CD14-positive monocyte (primary cell): ENCODE data around the gene WDR35. TPM values are rescaled to one million over a fixed set of nuclear protein-coding genes. Genes with fewer than 3 reads are reported as not detected.

Source experiments
- DNase-seq, 3 donors: peaks; one replicate each; pipeline ENCODE4 v3.0.0-alpha.2; 2011 to 2022
- H2AFZ ChIP-seq: 2 replicates; pipeline ENCODE4 v1.6.0; 2012; ENCODE audit warnings: mild to moderate bottlenecking, low read depth, low read length, inconsistent platforms; ENCODE audit not compliant: insufficient read depth, poor library complexity, severe bottlenecking
- H3K27ac ChIP-seq, 2 donors: 1 replicate in 1 of 2; 2 replicates in 1 of 2; pipeline ENCODE4 v1.5.1; 2012 to 2013; ENCODE audit warnings: low read length in 2 of 2, control low read depth in 1 of 2, inconsistent platforms in 1 of 2, low read depth in 1 of 2, mild to moderate bottlenecking in 1 of 2
- H3K27me3 ChIP-seq, 2 donors: one replicate each; pipeline versions ENCODE4 v1.6.0 to v1.6.1; 2011 to 2013; ENCODE audit warnings: low read length in 2 of 2; ENCODE audit not compliant: control insufficient read depth in 2 of 2, insufficient read depth in 2 of 2
- H3K36me3 ChIP-seq, 2 donors: replicated peaks in 1 of 2; 1 replicate in 1 of 2; 2 replicates in 1 of 2; pipeline versions ENCODE4 v1.5.1 to v1.6.1; 2012 to 2013; ENCODE audit warnings: low read length in 2 of 2, control low read depth in 1 of 2, inconsistent platforms in 1 of 2, mild to moderate bottlenecking in 1 of 2; ENCODE audit not compliant: insufficient read depth in 2 of 2, control insufficient read depth in 1 of 2
- H3K4me1 ChIP-seq, 2 donors: 1 replicate in 1 of 2; 2 replicates in 1 of 2; pipeline versions ENCODE4 v1.5.1 to v1.6.1; 2012 to 2013; ENCODE audit warnings: low read length in 2 of 2, control low read depth in 1 of 2, inconsistent platforms in 1 of 2, mild to moderate bottlenecking in 1 of 2, moderate library complexity in 1 of 2; ENCODE audit not compliant: insufficient read depth in 2 of 2, control insufficient read depth in 1 of 2
- H3K4me2 ChIP-seq: replicated peaks from 2 replicates; pipeline ENCODE3; 2012; ENCODE audit warnings: low read length, moderate library complexity, mild to moderate bottlenecking; ENCODE audit not compliant: poor library complexity, severe bottlenecking; ENCODE audit errors: extremely low read depth
- H3K4me3 ChIP-seq, 3 experiments: fragments of 200-600 bp in 1 of 3; sonication (generic) in 1 of 3; replicated peaks in 1 of 3; 1 replicate in 2 of 3; 2 replicates in 1 of 3; pipeline ENCODE4 v1.5.1; 2011 to 2013; ENCODE audit warnings: low read length in 3 of 3, mild to moderate bottlenecking in 3 of 3, control low read depth in 2 of 3, low read depth in 2 of 3, inconsistent platforms in 1 of 3, moderate library complexity in 1 of 3
- H3K79me2 ChIP-seq: 2 replicates; pipeline ENCODE4 v1.6.0; 2012; ENCODE audit warnings: mild to moderate bottlenecking, control low read depth, inconsistent platforms, low read length, moderate library complexity; ENCODE audit not compliant: insufficient read depth
- H3K9ac ChIP-seq: 2 replicates; pipeline ENCODE4 v1.6.0; 2017; ENCODE audit warnings: low read length, mild to moderate bottlenecking; ENCODE audit not compliant: insufficient read depth, poor library complexity, severe bottlenecking
- H3K9me3 ChIP-seq, 2 donors: replicated peaks in 1 of 2; 1 replicate in 1 of 2; 2 replicates in 1 of 2; pipeline versions ENCODE4 v1.5.1 to v1.6.1; 2012 to 2013; ENCODE audit warnings: low read length in 2 of 2, control low read depth in 1 of 2; ENCODE audit not compliant: control insufficient read depth in 1 of 2, insufficient read depth in 1 of 2
- H4K20me1 ChIP-seq: 2 replicates; pipeline ENCODE4 v1.6.0; 2012; ENCODE audit warnings: mild to moderate bottlenecking, low read length, control low read depth, moderate library complexity; ENCODE audit not compliant: insufficient read depth
- H3K27ac Mint-ChIP-seq, 7 donors: one replicate each; pipeline ENCODE4 v1.8.0; 2020; ENCODE audit warnings: mild to moderate bottlenecking in 7 of 7, mixed read lengths in 7 of 7, moderate library complexity in 6 of 7, inconsistent platforms in 2 of 7
- H3K27me3 Mint-ChIP-seq, 3 donors: one replicate each; pipeline ENCODE4 v1.8.0; 2021 to 2022; ENCODE audit warnings: low read depth in 3 of 3, mild to moderate bottlenecking in 3 of 3, mixed read lengths in 3 of 3, moderate library complexity in 3 of 3, inconsistent platforms in 1 of 3
- H3K36me3 Mint-ChIP-seq, 2 donors: one replicate each; pipeline ENCODE4 v1.8.0; 2020; ENCODE audit warnings: mixed read lengths in 2 of 2, inconsistent platforms in 1 of 2, mild to moderate bottlenecking in 1 of 2
- H3K4me1 Mint-ChIP-seq: one replicate; pipeline ENCODE4 v1.8.0; 2020; ENCODE audit warnings: mild to moderate bottlenecking, mixed read lengths
- H3K4me3 Mint-ChIP-seq, 2 donors: one replicate each; pipeline ENCODE4 v1.8.0; 2020; ENCODE audit warnings: mild to moderate bottlenecking in 2 of 2, mixed read lengths in 2 of 2, moderate library complexity in 1 of 2
- H3K9me3 Mint-ChIP-seq, 7 donors: one replicate each; pipeline ENCODE4 v1.8.0; 2020 to 2022; ENCODE audit warnings: mixed read lengths in 7 of 7, mild to moderate bottlenecking in 6 of 7, moderate library complexity in 6 of 7, inconsistent platforms in 2 of 7
- WGBS: methylation state at CpG from one replicate; pipeline ENCODE4 v1.1.5; 2013; ENCODE audit warnings: missing lambda C conversion rate; ENCODE audit not compliant: insufficient coverage; 5-methylcytosine and 5-hydroxymethylcytosine counted together
- intact Hi-C, 2 donors: fragments of 100-400 bp; cut with micrococcal nuclease; formaldehyde crosslinking; loops; one replicate each; pipeline versions ENCODE4 v1.15.0 to v1.15.1; 2023
- polyA plus RNA-seq, 3 donors: library from polyadenylated mRNA; depleted of rRNA in 1 of 3; unstranded in 2 of 3; stranded (reverse) in 1 of 3; fragments of 300-500 nt in 2 of 3; fragments of >200 nt in 1 of 3; fragmentation: Illumina TruSeq in 2 of 3; gene quantifications; 1 replicate in 2 of 3; 2 replicates in 1 of 3; pipeline ENCODE4 v1.2.3, GENCODE V29; 2012 to 2021
- TF ChIP-seq, protein P1 (sequence below): fragments of 200-600 bp; IDR thresholded peaks from one replicate; pipeline ENCODE4 v1.8.0; 2022; ENCODE audit warnings: antibody characterized with exemption, mild to moderate bottlenecking

The WDR35 gene
- polyA plus RNA-seq, 3 donors, result 0.28 to 1.0 (median 0.67) TPM

DNA sequence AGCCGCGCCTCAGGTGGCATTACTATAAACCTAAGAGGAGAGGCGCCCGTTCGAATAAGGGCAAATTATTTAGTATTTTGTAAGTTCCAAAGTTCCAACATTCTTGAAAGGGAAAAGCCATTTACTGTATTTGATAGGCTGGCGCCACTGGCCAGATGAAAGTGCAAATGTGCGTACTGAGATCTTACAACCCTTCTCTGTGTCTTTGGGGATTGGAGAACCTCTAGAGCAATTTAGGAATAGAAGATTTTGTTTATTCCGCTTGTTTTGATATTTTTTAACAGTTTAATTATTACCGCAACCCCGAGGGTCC lies 467 bp upstream of the WDR35 start:
- peak overlapping the region; percentile 89 for H3K4me2 ChIP-seq
- H2AFZ ChIP-seq, result peak overlapping the region; percentile 97
- TF ChIP-seq, protein P1, sequence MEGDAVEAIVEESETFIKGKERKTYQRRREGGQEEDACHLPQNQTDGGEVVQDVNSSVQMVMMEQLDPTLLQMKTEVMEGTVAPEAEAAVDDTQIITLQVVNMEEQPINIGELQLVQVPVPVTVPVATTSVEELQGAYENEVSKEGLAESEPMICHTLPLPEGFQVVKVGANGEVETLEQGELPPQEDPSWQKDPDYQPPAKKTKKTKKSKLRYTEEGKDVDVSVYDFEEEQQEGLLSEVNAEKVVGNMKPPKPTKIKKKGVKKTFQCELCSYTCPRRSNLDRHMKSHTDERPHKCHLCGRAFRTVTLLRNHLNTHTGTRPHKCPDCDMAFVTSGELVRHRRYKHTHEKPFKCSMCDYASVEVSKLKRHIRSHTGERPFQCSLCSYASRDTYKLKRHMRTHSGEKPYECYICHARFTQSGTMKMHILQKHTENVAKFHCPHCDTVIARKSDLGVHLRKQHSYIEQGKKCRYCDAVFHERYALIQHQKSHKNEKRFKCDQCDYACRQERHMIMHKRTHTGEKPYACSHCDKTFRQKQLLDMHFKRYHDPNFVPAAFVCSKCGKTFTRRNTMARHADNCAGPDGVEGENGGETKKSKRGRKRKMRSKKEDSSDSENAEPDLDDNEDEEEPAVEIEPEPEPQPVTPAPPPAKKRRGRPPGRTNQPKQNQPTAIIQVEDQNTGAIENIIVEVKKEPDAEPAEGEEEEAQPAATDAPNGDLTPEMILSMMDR, result no peak
- H3K27me3 ChIP-seq, result peaks cover 18 to 30% of the 10 kb centered on the region in 2 donors
- H3K36me3 Mint-ChIP-seq, result no peaks in the 10 kb centered on the region
- peaks cover 16% of the 10 kb centered on the region for H3K4me1 Mint-ChIP-seq
- WGBS, result 70% methylated on average over 2 of the region's 10 CpGs
- peak overlapping the region; percentile 88 to 93 for H3K4me3 Mint-ChIP-seq
- H4K20me1 ChIP-seq, result no peaks in the 10 kb centered on the region
- H3K9me3 Mint-ChIP-seq, result peaks cover 0 to 3% (median 0%) of the 10 kb centered on the region in 7 donors
- H3K27ac ChIP-seq, result no peak overlapping the region
- intact Hi-C loops, result no loop called here
- no peak for DNase-seq
- H3K4me1 ChIP-seq, result peaks cover 15 to 23% of the 10 kb centered on the region in 2 donors
- peak overlapping the region; percentile 57 for H3K9ac ChIP-seq
- no peaks in the 10 kb centered on the region for H3K36me3 ChIP-seq
- no peaks in the 10 kb centered on the region for H3K9me3 ChIP-seq
- H3K4me3 ChIP-seq, result peak overlapping the region; percentile 70 to 87 (median 77)
- peak overlapping the region in 2 of 7 donors; percentile 49 to 80 for H3K27ac Mint-ChIP-seq
- peaks cover 10 to 26% (median 11%) of the 10 kb centered on the region in 3 donors for H3K27me3 Mint-ChIP-seq
- H3K79me2 ChIP-seq, result no peaks in the 10 kb centered on the region

DNA sequence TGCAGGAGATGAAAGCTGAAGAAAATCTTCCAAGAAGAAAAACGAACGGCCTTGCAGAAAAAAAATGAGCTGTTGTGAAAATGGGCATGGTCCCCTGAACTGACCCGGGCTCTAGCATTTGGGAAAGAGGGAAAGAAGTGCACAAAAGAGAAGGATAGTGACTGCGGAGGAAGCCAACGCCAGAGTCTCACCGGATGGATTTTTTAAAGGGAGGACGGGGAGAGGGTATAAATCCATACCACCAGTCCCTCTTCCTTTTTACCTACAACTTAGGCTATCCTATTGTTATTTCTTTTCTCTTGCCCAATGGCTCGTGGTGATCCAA lies 601 bp downstream of the WDR35 start:
- Histone ChIP-seq H3K4me3 (peak overlapping the region; percentile 70 to 87 (median 77)), H3K4me1 (peaks cover 15 to 23% of the 10 kb centered on the region in 2 donors), H3K4me2 (peak overlapping the region; percentile 89), H3K27me3 (peaks cover 18 to 30% of the 10 kb centered on the region in 2 donors), H4K20me1 (no peaks in the 10 kb centered on the region), H3K9ac (peak overlapping the region; percentile 57), H3K36me3 (no peaks in the 10 kb centered on the region), H3K9me3 (no peaks in the 10 kb centered on the region), H3K79me2 (no peaks in the 10 kb centered on the region), H2AFZ (peak overlapping the region; percentile 97), H3K27ac (no peak overlapping the region)
- peak overlapping the region; percentile 88 to 93 for H3K4me3 Mint-ChIP-seq
- no peak for DNase-seq
- peak overlapping the region in 6 of 7 donors; percentile 53 to 80 (median 80) for H3K27ac Mint-ChIP-seq
- intact Hi-C loops, result no loop called here
- no peaks in the 10 kb centered on the region for H3K36me3 Mint-ChIP-seq
- WGBS, result 38% methylated on average over 2 of the region's 8 CpGs
- TF ChIP-seq, protein P1, result no peak
- peaks cover 0 to 3% (median 0%) of the 10 kb centered on the region in 7 donors for H3K9me3 Mint-ChIP-seq
- H3K4me1 Mint-ChIP-seq, result peaks cover 16% of the 10 kb centered on the region
- H3K27me3 Mint-ChIP-seq, result peaks cover 8 to 21% (median 11%) of the 10 kb centered on the region in 3 donors
